H9 (cell line): ENCODE results near the gene BAZ1B. TPM values are rescaled to one million over a fixed set of nuclear protein-coding genes. Genes with fewer than 3 reads are reported as not detected.

ENCODE experiments used
- DNase-seq: peaks from one replicate; pipeline ENCODE4 v3.0.0-alpha.2; 2017
- H2AFZ ChIP-seq: one replicate; pipeline ENCODE4 v1.6.1; 2013; ENCODE audit warnings: mild to moderate bottlenecking, low read length, control low read depth, moderate library complexity
- H2AK5ac ChIP-seq: 2 replicates; pipeline ENCODE4 v1.6.1; 2013; ENCODE audit warnings: low read length, control low read depth, mixed read lengths; ENCODE audit not compliant: insufficient read length
- H2BK120ac ChIP-seq: one replicate; pipeline ENCODE4 v1.6.1; 2013; ENCODE audit warnings: low read depth, mild to moderate bottlenecking, low read length, control low read depth, inconsistent platforms; ENCODE audit not compliant: poor library complexity, severe bottlenecking
- H2BK12ac ChIP-seq: 2 replicates; pipeline ENCODE4 v1.6.1; 2013; ENCODE audit warnings: low read length, control low read depth, mixed read lengths, low read depth; ENCODE audit not compliant: insufficient read length
- H2BK15ac ChIP-seq: 2 replicates; pipeline ENCODE4 v1.6.1; 2013; ENCODE audit warnings: low read depth, low read length, control low read depth
- H2BK20ac ChIP-seq: one replicate; pipeline ENCODE4 v1.6.1; 2013; ENCODE audit warnings: low read depth, mild to moderate bottlenecking, low read length, control low read depth, inconsistent platforms; ENCODE audit not compliant: poor library complexity, severe bottlenecking
- H2BK5ac ChIP-seq: 2 replicates; pipeline ENCODE4 v1.6.1; 2013; ENCODE audit warnings: low read length, control low read depth, mixed read lengths; ENCODE audit not compliant: insufficient read length
- H3K14ac ChIP-seq: 2 replicates; pipeline ENCODE4 v1.6.1; 2013; ENCODE audit warnings: low read length, control low read depth; ENCODE audit not compliant: insufficient read depth
- H3K18ac ChIP-seq: 2 replicates; pipeline ENCODE4 v1.6.1; 2013; ENCODE audit warnings: low read depth, mild to moderate bottlenecking, mixed read lengths, low read length, control low read depth; ENCODE audit not compliant: insufficient read length
- H3K23ac ChIP-seq: 2 replicates; pipeline ENCODE4 v1.6.1; 2013; ENCODE audit warnings: low read length, control low read depth, mixed read lengths, low read depth; ENCODE audit not compliant: insufficient read length
- H3K23me2 ChIP-seq: 2 replicates; pipeline ENCODE4 v1.6.1; 2013; ENCODE audit warnings: low read depth, mild to moderate bottlenecking, mixed read lengths, low read length, control low read depth; ENCODE audit not compliant: insufficient read length, poor library complexity, severe bottlenecking
- H3K27ac ChIP-seq: 2 replicates; pipeline ENCODE4 v1.5.1; 2013; ENCODE audit warnings: low read length, control low read depth, mixed read lengths, low read depth; ENCODE audit not compliant: insufficient read length
- H3K27me3 ChIP-seq: 2 replicates; pipeline ENCODE4 v1.6.1; 2013; ENCODE audit warnings: low read length, control low read depth, inconsistent platforms; ENCODE audit not compliant: insufficient read depth
- H3K4ac ChIP-seq: 2 replicates; pipeline ENCODE4 v1.6.1; 2013; ENCODE audit warnings: low read depth, mild to moderate bottlenecking, control low read depth, inconsistent platforms, low read length, moderate library complexity
- H3K4me1 ChIP-seq: 2 replicates; pipeline ENCODE4 v1.6.1; 2013; ENCODE audit warnings: low read length, control low read depth, inconsistent platforms; ENCODE audit not compliant: insufficient read depth
- H3K4me2 ChIP-seq: 2 replicates; pipeline ENCODE4 v1.6.1; 2013; ENCODE audit warnings: low read length, control low read depth, mixed read lengths; ENCODE audit not compliant: insufficient read length, insufficient read depth
- H3K56ac ChIP-seq: 2 replicates; pipeline ENCODE4 v1.6.1; 2013; ENCODE audit warnings: low read depth, mild to moderate bottlenecking, mixed read lengths, low read length, control low read depth; ENCODE audit not compliant: insufficient read length
- H3K79me1 ChIP-seq: 2 replicates; pipeline ENCODE4 v1.6.1; 2013; ENCODE audit warnings: low read depth, mild to moderate bottlenecking, moderate library complexity, low read length, control low read depth, inconsistent platforms; ENCODE audit not compliant: insufficient read depth, poor library complexity, severe bottlenecking
- H3K79me2 ChIP-seq: 2 replicates; pipeline ENCODE4 v1.6.1; 2013; ENCODE audit warnings: low read length, control low read depth, inconsistent platforms; ENCODE audit not compliant: insufficient read depth
- H3K9ac ChIP-seq: 2 replicates; pipeline ENCODE4 v1.6.1; 2013; ENCODE audit warnings: low read length, control low read depth, mixed read lengths; ENCODE audit not compliant: insufficient read length; ENCODE audit errors: extremely low read depth
- H3K9me3 ChIP-seq: one replicate; pipeline ENCODE4 v1.6.1; 2013; ENCODE audit warnings: low read depth, low read length, inconsistent platforms; ENCODE audit not compliant: control insufficient read depth
- H3T11ph ChIP-seq: one replicate; pipeline ENCODE4 v1.6.1; 2013; ENCODE audit warnings: mild to moderate bottlenecking, low read length, control low read depth, inconsistent platforms
- H4K20me1 ChIP-seq: one replicate; pipeline ENCODE4 v1.6.1; 2013; ENCODE audit not compliant: control insufficient read depth, insufficient read length, insufficient read depth
- H4K5ac ChIP-seq: 2 replicates; pipeline ENCODE4 v1.6.1; 2013; ENCODE audit warnings: low read depth, mild to moderate bottlenecking, mixed read lengths, low read length, control low read depth; ENCODE audit not compliant: insufficient read length
- H4K8ac ChIP-seq: replicated peaks from 2 replicates; pipeline ENCODE4 v1.6.1; 2013; ENCODE audit warnings: low read length, control low read depth, mixed read lengths, low read depth; ENCODE audit not compliant: insufficient read length
- H4K91ac ChIP-seq: 2 replicates; pipeline ENCODE4 v1.6.1; 2013; ENCODE audit warnings: low read depth, mild to moderate bottlenecking, moderate library complexity, mixed read lengths, low read length, control low read depth; ENCODE audit not compliant: insufficient read length
- H3K27ac Mint-ChIP-seq, 3 experiments: 2 replicates in 2 of 3; 3 replicates in 1 of 3; pipeline ENCODE4 v1.8.0; 2020 to 2021; ENCODE audit warnings: mixed read lengths in 3 of 3, mild to moderate bottlenecking in 1 of 3, moderate library complexity in 1 of 3
- H3K27me3 Mint-ChIP-seq: 2 replicates; pipeline ENCODE4 v1.8.0; 2021; ENCODE audit warnings: low read depth, mild to moderate bottlenecking, moderate library complexity, mixed read lengths
- H3K36me3 Mint-ChIP-seq, 3 experiments: 2 replicates in 2 of 3; 3 replicates in 1 of 3; pipeline ENCODE4 v1.8.0; 2020 to 2021; ENCODE audit warnings: low read depth in 3 of 3, mixed read lengths in 3 of 3; ENCODE audit not compliant: insufficient read depth in 1 of 3
- H3K4me1 Mint-ChIP-seq, 2 experiments: 2 replicates each; pipeline ENCODE4 v1.8.0; 2020; ENCODE audit warnings: mixed read lengths in 2 of 2
- H3K4me3 Mint-ChIP-seq, 2 experiments: 2 replicates in 1 of 2; 3 replicates in 1 of 2; pipeline ENCODE4 v1.8.0; 2020 to 2021; ENCODE audit warnings: mild to moderate bottlenecking in 2 of 2, mixed read lengths in 2 of 2, moderate library complexity in 1 of 2
- H3K9me3 Mint-ChIP-seq, 2 experiments: 2 replicates in 1 of 2; 3 replicates in 1 of 2; pipeline ENCODE4 v1.8.0; 2020; ENCODE audit warnings: mild to moderate bottlenecking in 2 of 2, mixed read lengths in 2 of 2, moderate library complexity in 1 of 2
- CTCF ChIP-seq: fragments of 200-600 bp; sonication (generic); conservative IDR thresholded peaks from 3 replicates; pipeline ENCODE4 v1.8.0; 2021; ENCODE audit warnings: antibody characterized with exemption, mild to moderate bottlenecking
- WGBS: extraction: QIAGEN DNeasy Blood & Tissue Kit; methylation state at CpG from one replicate; pipeline ENCODE4 v1.1.7; 2013; ENCODE audit warnings: missing lambda C conversion rate, low lambda C conversion rate, mixed read lengths; ENCODE audit not compliant: insufficient read length; ENCODE audit errors: extremely low coverage; 5-methylcytosine and 5-hydroxymethylcytosine counted together
- total RNA-seq: library from RNA; stranded (reverse); gene quantifications from 2 replicates; pipeline ENCODE4 v1.2.1, GENCODE V29; 2021

BAZ1B gene
- total RNA-seq, 1 experiment from 2014 or later = 96.4 TPM

DNA sequence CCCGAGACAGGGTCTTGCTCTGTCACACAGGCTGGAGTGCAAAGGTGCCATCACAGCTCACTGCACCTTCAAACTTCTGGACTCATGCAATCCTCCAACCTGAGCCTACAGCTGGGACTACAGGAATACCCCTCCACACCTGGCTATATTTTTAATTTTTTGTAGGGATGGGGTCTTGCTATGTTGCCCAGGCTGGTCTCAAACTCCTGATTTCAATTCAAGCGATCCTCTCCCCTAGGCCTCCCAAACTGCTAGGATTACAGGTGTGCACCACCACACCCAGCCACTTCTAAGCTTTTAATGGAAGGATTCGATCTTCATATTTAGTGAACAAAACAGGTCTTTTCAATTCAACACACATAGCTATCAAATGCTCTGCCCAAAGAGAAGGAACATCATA, 58.8 kb downstream of the BAZ1B start:
- Mint-ChIP-seq H3K27ac (no peak overlapping the region), H3K27me3 (no peaks in the 10 kb centered on the region)
- no peak overlapping the region for H3T11ph ChIP-seq

More for the DNA sequence above, 58.8 kb downstream of the BAZ1B start:
- H3K23me2 ChIP-seq = no peaks in the 10 kb centered on the region
- H3K9ac ChIP-seq = no peak overlapping the region
- no CpG with 5 or more reads among the region's 3 CpGs for WGBS
- H2AFZ ChIP-seq = no peak overlapping the region
- no peak overlapping the region for H2BK12ac ChIP-seq
- no peak overlapping the region for H2AK5ac ChIP-seq
- H3K79me1 ChIP-seq = no peaks in the 10 kb centered on the region
- H3K56ac ChIP-seq = no peak overlapping the region
- no peak overlapping the region for H3K23ac ChIP-seq
- no peak overlapping the region for H2BK120ac ChIP-seq
- TF ChIP-seq CTCF = no peak
- DNase-seq = no peak
- H3K4me2 ChIP-seq = no peak overlapping the region
- H3K4me3 Mint-ChIP-seq = no peak overlapping the region
- H2BK15ac ChIP-seq = no peak overlapping the region
- H3K4ac ChIP-seq = no peak overlapping the region
- no peak overlapping the region for H4K91ac ChIP-seq
- H3K36me3 Mint-ChIP-seq = peaks cover 53 to 94% (median 93%) of the 10 kb centered on the region in 3 experiments; a peak in 6 of 7 replicates
- no peak overlapping the region for H3K27ac ChIP-seq
- no peaks in the 10 kb centered on the region for H3K79me2 ChIP-seq
- H3K9me3 ChIP-seq = no peaks in the 10 kb centered on the region
- no peaks in the 10 kb centered on the region for H4K20me1 ChIP-seq
- H2BK5ac ChIP-seq = no peak overlapping the region
- no peaks in the 10 kb centered on the region for H3K9me3 Mint-ChIP-seq
- H3K18ac ChIP-seq = no peak overlapping the region
- no peaks in the 10 kb centered on the region for H3K27me3 ChIP-seq
- H4K8ac ChIP-seq = no peak overlapping the region
- no peak overlapping the region for H3K14ac ChIP-seq
- H3K4me1 Mint-ChIP-seq = no peaks in the 10 kb centered on the region
- H3K4me1 ChIP-seq = no peaks in the 10 kb centered on the region
- H4K5ac ChIP-seq = no peak overlapping the region
- H2BK20ac ChIP-seq = no peak overlapping the region
